Measurements from ENCODE around the gene EBF3. TPM values are rescaled to one million over a fixed set of nuclear protein-coding genes. Genes with fewer than 3 reads are reported as not detected.

Gene EBF3
- total RNA-seq, 1 experiment from 2014 or later = 0.22 TPM

GRCh38 chr10:129959544-129960480, 4.3 kb downstream of the EBF3 start:
- H3K23me2 ChIP-seq (ENCODE audit: insufficient read length, low read depth, low read length, poor library complexity, severe bottlenecking) = peaks cover 15% of the 10 kb centered on the region
- H3K4me2 ChIP-seq (ENCODE audit: insufficient read depth, insufficient read length, low read length) = peak overlapping the region; percentile 0
- H3K9me3 ChIP-seq (ENCODE audit: control insufficient read depth, low read depth, low read length) = no peaks in the 10 kb centered on the region
- no peak overlapping the region for H2AK5ac ChIP-seq (ENCODE audit: insufficient read length, low read length)
- H2AFZ ChIP-seq (ENCODE audit: low read length) = no peak overlapping the region
- H3K79me1 ChIP-seq (ENCODE audit: insufficient read depth, low read depth, low read length, poor library complexity, severe bottlenecking) = no peaks in the 10 kb centered on the region
- H3K27me3 ChIP-seq (ENCODE audit: insufficient read depth, low read length) = peaks cover 73% of the 10 kb centered on the region
- H2BK120ac ChIP-seq (ENCODE audit: low read depth, low read length, poor library complexity, severe bottlenecking) = no peak overlapping the region
- Mint-ChIP-seq H3K9me3 (peaks cover 0 to 8% of the 10 kb centered on the region in 2 experiments; a peak in 3 of 5 replicates), H3K4me3 (peak overlapping the region; percentile 40 to 74), H3K27me3 (ENCODE audit: low read depth) (peaks cover 90% of the 10 kb centered on the region), H3K4me1 (peaks cover 30 to 61% of the 10 kb centered on the region in 2 experiments), H3K27ac (no peak overlapping the region), H3K36me3 (ENCODE audit: insufficient read depth in 1 of 3, low read depth in 3 of 3) (no peaks in the 10 kb centered on the region; a peak in 1 of 7 replicates)
- no peak overlapping the region for H3K18ac ChIP-seq (ENCODE audit: insufficient read length, low read depth, low read length)
- H2BK20ac ChIP-seq (ENCODE audit: low read depth, low read length, poor library complexity, severe bottlenecking) = no peak overlapping the region
- no peak overlapping the region for H3K14ac ChIP-seq (ENCODE audit: insufficient read depth, low read length)
- H3K4ac ChIP-seq (ENCODE audit: low read depth, low read length) = no peak overlapping the region
- no peak overlapping the region for H4K91ac ChIP-seq (ENCODE audit: insufficient read length, low read depth, low read length)
- no peak overlapping the region for H3K23ac ChIP-seq (ENCODE audit: insufficient read length, low read depth, low read length)
- no peaks in the 10 kb centered on the region for H4K20me1 ChIP-seq (ENCODE audit: control insufficient read depth, insufficient read depth, insufficient read length)
- H3T11ph ChIP-seq (ENCODE audit: low read length) = no peak overlapping the region
- no peak for DNase-seq
- H4K8ac ChIP-seq (replicated peaks; ENCODE audit: insufficient read length, low read depth, low read length) = no peak overlapping the region
- H3K4me1 ChIP-seq (ENCODE audit: insufficient read depth, low read length) = peaks cover 3% of the 10 kb centered on the region; the same call in 1 of the 2 replicates
- no CpG with 5 or more reads among the region's 83 CpGs for WGBS (ENCODE audit: extremely low coverage, insufficient read length, low lambda C conversion rate)
- H2BK12ac ChIP-seq (ENCODE audit: insufficient read length, low read depth, low read length) = no peak overlapping the region
- H2BK15ac ChIP-seq (ENCODE audit: low read depth, low read length) = no peak overlapping the region; the same call in 1 of the 2 replicates
- no peak overlapping the region for H3K56ac ChIP-seq (ENCODE audit: insufficient read length, low read depth, low read length)
- H3K79me2 ChIP-seq (ENCODE audit: insufficient read depth, low read length) = no peaks in the 10 kb centered on the region
- no peak overlapping the region for H4K5ac ChIP-seq (ENCODE audit: insufficient read length, low read depth, low read length)
- H2BK5ac ChIP-seq (ENCODE audit: insufficient read length, low read length) = no peak overlapping the region
- H3K27ac ChIP-seq (ENCODE audit: insufficient read length, low read depth, low read length) = no peak overlapping the region
- TF ChIP-seq CTCF (conservative IDR thresholded peaks at IDR 0.05) = no peak
- no peak overlapping the region for H3K9ac ChIP-seq (ENCODE audit: extremely low read depth, insufficient read length, low read length)
